ENCODE measurements around the gene UCN2. TPM values are rescaled to one million over a fixed set of nuclear protein-coding genes. Genes with fewer than 3 reads are reported as not detected.
A peak's percentile ranks its signal among the peaks of the same experiment; 100 is the strongest.

Gene UCN2
- total and polyA plus RNA-seq, 2 of the 4 experiments (the other 2 are of a cell fraction): 0.54 to 2.7 TPM

GRCh38 chr3:48518638-48519276, 44.8 kb downstream of the UCN2 start:
- H2AK9ac ChIP-seq (replicated peaks; ENCODE audit: low read depth, low read length, poor library complexity): no peak overlapping the region
- no peak overlapping the region for H3K23ac ChIP-seq (ENCODE audit: low read depth, low read length)
- in situ Hi-C loops (cut with MboI; ENCODE audit: low sequenced_read_pairs) (no loop called here), intact Hi-C loops (cut with micrococcal nuclease) (no loop called here), dilution Hi-C loops (cut with HindIII; ENCODE audit: low sequenced_read_pairs, unreplicated experiment) (no loop called here)
- H4K5ac ChIP-seq (ENCODE audit: low read depth, low read length): no peak overlapping the region
- H3K9me3 ChIP-seq (ENCODE audit: control insufficient read depth, insufficient read depth, low read length): no peaks in the 10 kb centered on the region
- no peak overlapping the region for H3K14ac ChIP-seq (replicated peaks; ENCODE audit: low read depth, low read length)
- H2BK5ac ChIP-seq (ENCODE audit: low read depth, low read length, poor library complexity, severe bottlenecking): no peak overlapping the region
- no peak overlapping the region for H3K4ac ChIP-seq (ENCODE audit: low read depth, low read length)
- no peaks in the 10 kb centered on the region for H3K27me3 ChIP-seq (ENCODE audit: control insufficient read depth, insufficient read depth, low read length)
- H2BK120ac ChIP-seq (ENCODE audit: low read depth, low read length): no peak overlapping the region
- TF ChIP-seq RCOR1 (IDR thresholded peaks at IDR 0.05; ENCODE audit: insufficient replicate concordance, low read length): no peak
- no peak for TF ChIP-seq CHD1 (IDR thresholded peaks at IDR 0.05; ENCODE audit: low read depth, low read length)
- TF ChIP-seq ELK1 (IDR thresholded peaks at IDR 0.05; ENCODE audit: borderline replicate concordance, low read depth, low read length): no peak
- TF ChIP-seq FOS (IDR thresholded peaks at IDR 0.05; ENCODE audit: low read depth, low read length): no peak
- no peak for TF ChIP-seq MXI1 (IDR thresholded peaks at IDR 0.05; ENCODE audit: borderline replicate concordance, low read depth, low read length)
- no peak for TF ChIP-seq BHLHE40 (IDR thresholded peaks at IDR 0.05; ENCODE audit: low read depth, low read length)
- DNase-seq (no peak), ATAC-seq (ENCODE audit: low read depth) (peak; percentile 82)
- no peak overlapping the region for H2BK20ac ChIP-seq (ENCODE audit: low read depth, low read length)
- no peak overlapping the region for H4K8ac ChIP-seq (ENCODE audit: low read depth in 2 of 2, low read length in 2 of 2)
- no peak overlapping the region for H3K27ac ChIP-seq (ENCODE audit: insufficient read depth, low read length)
- H3K9me1 ChIP-seq (ENCODE audit: insufficient read depth, low read length): no peaks in the 10 kb centered on the region
- 100% methylated on average over 1 of the region's 12 CpGs; no CpG with 5 or more reads in 1 of the 2 experiments for WGBS, 2 experiments (ENCODE audit: extremely low coverage in 2 of 2, insufficient read length in 1 of 2)
- no peak overlapping the region for H3K56ac ChIP-seq (ENCODE audit: extremely low read depth, insufficient read depth, low read length)
- H3K79me1 ChIP-seq (ENCODE audit: low read depth in 1 of 2, low read length in 2 of 2): no peaks in the 10 kb centered on the region
- H3K4me2 ChIP-seq (ENCODE audit: low read depth, low read length): no peak overlapping the region
- H3K9ac ChIP-seq (ENCODE audit: low read depth, low read length): no peak overlapping the region
- ChIA-PET POLR2A (ENCODE audit: unreplicated experiment) (no interaction called here), CTCF (no interaction called here)
- peak overlapping the region; percentile 66 for H2AFZ ChIP-seq (replicated peaks; ENCODE audit: low read length, poor library complexity)
- H4K20me1 ChIP-seq (ENCODE audit: insufficient read depth, low read length): no peaks in the 10 kb centered on the region
- H3K4me1 ChIP-seq (ENCODE audit: control insufficient read depth, insufficient read depth, low read length): 0 out of 2 replicates have a peak, but pooled peaks cover 2% of the 10 kb centered on the region
- no peak overlapping the region for H2AK5ac ChIP-seq (ENCODE audit: low read depth, low read length)
- H4K91ac ChIP-seq (ENCODE audit: insufficient read depth, low read depth, low read length): no peak overlapping the region
- no TSS peak for BruUV-seq (replicated peaks)
- peaks cover 9% of the 10 kb centered on the region for H3K36me3 ChIP-seq (ENCODE audit: control insufficient read depth, insufficient read depth, low read length)
- no peak overlapping the region for H3K4me3 ChIP-seq (ENCODE audit: insufficient read depth, low read depth, low read length)
- no peak overlapping the region for H3K18ac ChIP-seq (ENCODE audit: low read depth, low read length)
- H2BK15ac ChIP-seq (ENCODE audit: low read depth, low read length): no peak overlapping the region
